SJCRH30 (cell line): Measurements from ENCODE around the gene WLS. TPM values are rescaled to one million over a fixed set of nuclear protein-coding genes. Genes with fewer than 3 reads are reported as not detected.

Source experiments
- DNase-seq, 2 experiments: peaks; one replicate each; pipeline ENCODE4 v3.0.0-alpha.2; 2015 to 2020
- H3K27ac ChIP-seq: fragments of 250-450 bp; sonication (Bioruptor Pico); 2 replicates; pipeline ENCODE4 v1.5.1; 2020; ENCODE audit warnings: mild to moderate bottlenecking, moderate library complexity
- H3K27me3 ChIP-seq: fragments of 250-450 bp; sonication (Bioruptor Pico); 2 replicates; pipeline ENCODE4 v1.5.1; 2020; ENCODE audit warnings: mild to moderate bottlenecking, moderate library complexity
- H3K36me3 ChIP-seq: fragments of 250-450 bp; sonication (Bioruptor Pico); 2 replicates; pipeline ENCODE4 v1.5.1; 2020; ENCODE audit warnings: mild to moderate bottlenecking, moderate library complexity
- H3K4me1 ChIP-seq: fragments of 250-450 bp; sonication (Bioruptor Pico); 2 replicates; pipeline ENCODE4 v1.5.1; 2020; ENCODE audit warnings: mild to moderate bottlenecking, moderate library complexity
- H3K4me3 ChIP-seq: fragments of 250-450 bp; sonication (Bioruptor Pico); 2 replicates; pipeline ENCODE4 v1.5.1; 2020; ENCODE audit warnings: mild to moderate bottlenecking, moderate library complexity
- H3K9me3 ChIP-seq: fragments of 250-450 bp; sonication (Bioruptor Pico); replicated peaks from 2 replicates; pipeline ENCODE4 v1.5.1; 2020; ENCODE audit warnings: mild to moderate bottlenecking, moderate library complexity
- total RNA-seq: library from RNA; depleted of rRNA; stranded (reverse); fragments of >200 nt; shearing (Covaris generic); gene quantifications from 2 replicates; pipeline ENCODE4 v1.2.3, GENCODE V29; 2014

Gene WLS
- total RNA-seq, 1 experiment from 2014 or later = 43.2 TPM

DNA sequence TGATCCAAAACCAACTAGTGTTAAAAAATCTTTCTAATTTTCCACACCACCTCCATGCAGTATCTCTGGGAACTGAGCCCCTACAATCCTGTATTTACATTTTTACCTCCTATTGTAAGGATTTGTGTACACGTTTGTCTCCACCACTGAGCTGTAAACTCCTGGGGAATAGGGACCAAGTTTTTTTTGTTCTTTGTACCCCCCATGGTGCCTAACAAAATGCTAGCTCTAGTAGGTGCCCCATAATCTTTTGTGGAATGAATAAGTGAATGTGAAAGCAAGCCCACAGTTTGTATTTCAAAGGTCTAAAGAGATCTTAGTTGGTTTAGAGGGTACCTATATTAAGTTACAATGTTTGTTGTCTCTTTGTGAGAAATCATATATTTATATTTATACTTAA is 879 bp upstream of the WLS start:
- Histone ChIP-seq H3K4me3 (peak overlapping the region; percentile 74), H3K27ac (peak overlapping the region; percentile 66; the same call in 1 of the 2 replicates)
- DNase-seq = no peak

DNA sequence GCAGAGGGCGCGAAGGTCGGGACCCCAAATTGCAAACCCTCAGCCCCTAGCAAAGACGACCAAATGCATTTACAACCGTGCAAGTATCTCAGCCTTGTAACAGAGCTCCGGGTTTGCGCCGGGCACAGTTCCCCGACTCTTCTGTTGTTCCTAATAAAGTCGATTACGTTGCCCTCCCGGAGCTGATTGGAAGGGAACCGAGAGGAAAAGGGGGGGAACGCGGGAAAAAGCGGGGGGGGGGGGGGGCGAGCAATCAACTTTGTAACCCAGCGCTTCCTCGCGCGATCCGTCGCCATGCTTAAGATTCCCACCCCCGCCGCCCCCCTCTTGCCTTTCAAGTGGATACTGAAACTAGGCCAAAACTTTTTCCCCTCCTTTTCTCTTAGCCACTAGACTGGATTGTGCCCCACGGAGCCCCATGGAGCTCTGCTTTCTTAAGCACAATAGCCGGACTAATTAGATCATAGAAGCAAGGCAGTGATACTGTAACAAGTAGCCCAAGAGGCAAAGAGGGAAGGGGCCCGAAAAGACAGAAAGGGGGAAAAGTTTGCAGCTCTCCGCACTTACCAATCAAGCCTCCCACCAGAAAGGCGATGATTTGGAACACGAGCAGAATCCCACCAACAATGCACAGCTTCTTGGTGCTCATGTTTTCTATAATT is 565 bp downstream of the WLS start:
- no peaks in the 10 kb centered on the region for H3K36me3 ChIP-seq
- H3K27ac ChIP-seq = peak overlapping the region; percentile 66
- peak; percentile 66 to 71 for DNase-seq
- no peaks in the 10 kb centered on the region for H3K27me3 ChIP-seq
- no peaks in the 10 kb centered on the region for H3K9me3 ChIP-seq
- H3K4me1 ChIP-seq = peaks cover 7% of the 10 kb centered on the region
- H3K4me3 ChIP-seq = peak overlapping the region; percentile 74

More for the DNA sequence above, 879 bp upstream of the WLS start:
- H3K4me1 ChIP-seq = peaks cover 7% of the 10 kb centered on the region
- H3K27me3 ChIP-seq = no peaks in the 10 kb centered on the region
- H3K36me3 ChIP-seq = no peaks in the 10 kb centered on the region
- H3K9me3 ChIP-seq = no peaks in the 10 kb centered on the region

DNA sequence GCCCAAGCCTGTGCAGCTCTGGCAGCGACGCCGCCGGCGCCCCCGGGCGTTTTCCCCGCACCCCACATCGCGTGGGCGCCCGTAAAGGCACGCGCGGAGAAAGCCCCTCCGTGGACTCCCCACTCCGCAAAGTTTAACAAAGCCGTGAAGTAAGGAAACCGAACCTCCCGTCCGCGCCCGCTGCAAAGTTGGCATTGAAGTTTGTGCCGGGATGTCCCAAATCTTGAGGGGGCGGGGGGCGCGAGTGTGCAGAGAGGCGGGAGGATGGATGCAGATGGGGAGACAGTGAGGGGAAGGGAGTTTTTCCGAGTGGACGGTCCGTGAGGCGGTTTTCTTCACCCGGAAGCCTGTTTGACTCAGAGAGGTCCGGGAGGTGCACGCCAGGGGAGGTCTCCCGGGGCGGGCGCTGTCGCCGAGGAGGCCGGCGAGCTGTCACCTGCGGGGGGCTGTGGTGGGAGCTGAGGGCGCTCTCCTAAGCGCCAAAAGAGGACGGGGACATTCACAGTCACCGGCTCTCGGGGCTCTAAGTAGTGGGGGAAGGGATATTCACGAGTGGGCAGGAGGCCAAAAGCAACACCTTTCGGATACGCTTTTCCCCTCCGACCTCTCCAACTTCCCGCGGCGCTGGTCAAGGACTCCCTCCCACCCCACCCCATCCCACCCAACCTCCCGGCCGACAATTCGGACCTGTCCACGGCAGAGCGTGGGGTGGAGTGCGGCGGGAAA is 1.3 kb downstream of the WLS start:
- Histone ChIP-seq H3K27me3 (no peaks in the 10 kb centered on the region), H3K4me1 (peaks cover 7% of the 10 kb centered on the region), H3K9me3 (no peaks in the 10 kb centered on the region), H3K36me3 (no peaks in the 10 kb centered on the region), H3K4me3 (peak overlapping the region; percentile 74), H3K27ac (peak overlapping the region; percentile 66; the same call in 1 of the 2 replicates)
- DNase-seq = peak in 1 of 2 experiments; percentile 30

DNA sequence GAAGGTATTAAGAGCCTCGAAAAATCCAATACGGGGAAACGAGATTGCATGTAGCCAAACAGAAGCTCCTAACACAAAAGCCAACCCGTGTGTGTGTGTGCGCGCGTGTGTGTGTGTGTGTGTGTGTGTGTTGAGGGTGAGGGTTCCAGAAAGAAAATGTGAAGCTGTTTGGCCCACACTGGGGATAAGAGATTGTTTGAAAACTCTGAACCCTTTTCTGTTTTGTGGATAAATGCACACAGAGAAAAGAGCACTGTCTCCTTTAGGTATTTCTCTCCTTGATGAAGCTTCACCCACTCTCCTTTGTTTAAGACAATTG is 1.9 kb downstream of the WLS start:
- Histone ChIP-seq H3K36me3 (no peaks in the 10 kb centered on the region), H3K4me3 (no peak overlapping the region), H3K27me3 (no peaks in the 10 kb centered on the region), H3K27ac (no peak overlapping the region), H3K4me1 (peaks cover 7% of the 10 kb centered on the region), H3K9me3 (no peaks in the 10 kb centered on the region)
- DNase-seq = peak in 1 of 2 experiments; percentile 9

DNA sequence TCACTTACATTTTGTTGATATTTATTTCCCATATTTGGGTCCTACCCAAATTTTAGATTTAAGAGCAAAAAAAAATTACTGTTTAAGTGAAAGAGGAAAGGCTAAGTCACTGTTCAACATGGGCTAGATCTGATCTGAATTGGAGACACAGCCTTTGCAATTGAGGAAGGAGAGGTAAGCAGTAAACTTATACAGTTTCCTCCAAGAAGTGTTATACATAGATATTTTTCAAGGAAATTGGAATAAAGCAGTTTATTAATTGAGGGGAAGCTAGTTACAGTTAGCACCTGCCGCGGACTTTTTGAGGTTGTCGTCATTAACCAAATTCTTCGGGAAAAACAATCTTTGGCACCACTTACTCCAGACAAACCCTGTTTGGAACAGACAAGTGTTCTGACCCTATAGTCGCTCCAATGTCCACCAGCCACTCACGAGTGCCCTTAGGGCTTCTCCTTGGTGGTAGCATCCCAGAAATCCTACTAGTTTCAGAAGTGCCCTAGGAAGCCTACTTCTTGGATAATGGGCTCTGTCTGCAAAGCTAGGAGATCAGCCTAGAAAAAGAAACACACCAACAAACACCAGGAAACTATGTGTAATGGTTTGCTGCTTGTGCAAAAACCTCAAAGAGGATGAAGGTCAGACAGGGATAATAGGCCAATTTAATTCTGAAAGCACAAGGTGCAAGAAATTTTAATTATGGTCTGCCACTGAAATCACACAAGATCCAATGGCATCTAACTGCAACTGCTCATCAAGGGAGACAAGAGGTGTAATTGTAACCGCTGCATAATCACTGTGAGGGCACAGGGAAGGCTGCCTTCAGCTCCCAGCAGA is 2.5 kb downstream of the WLS start:
- H3K4me1 ChIP-seq = peaks cover 7% of the 10 kb centered on the region
- no peaks in the 10 kb centered on the region for H3K9me3 ChIP-seq
- no peak overlapping the region for H3K4me3 ChIP-seq
- no peak overlapping the region for H3K27ac ChIP-seq
- DNase-seq = no peak
- no peaks in the 10 kb centered on the region for H3K36me3 ChIP-seq
- H3K27me3 ChIP-seq = no peaks in the 10 kb centered on the region

DNA sequence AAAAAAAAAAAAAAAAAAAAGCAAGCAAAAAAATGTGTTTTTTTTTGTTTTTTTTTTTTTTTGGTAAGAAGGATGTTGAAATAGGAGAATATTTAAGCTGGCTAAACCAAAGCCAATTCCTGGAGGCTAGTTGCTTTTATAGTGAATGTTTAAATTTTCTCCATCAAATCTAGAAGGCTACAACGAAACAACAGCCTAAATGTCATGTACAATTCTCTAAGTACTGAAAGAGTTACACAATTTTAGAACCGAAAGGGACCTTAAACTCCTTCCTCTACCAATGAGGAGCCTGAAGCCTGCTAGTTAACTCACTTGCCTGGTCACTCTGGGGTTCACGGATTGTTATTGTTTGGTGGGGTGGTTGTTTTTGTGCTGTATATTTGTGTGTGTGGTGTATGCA is 3.5 kb downstream of the WLS start:
- DNase-seq = no peak
- H3K9me3 ChIP-seq = no peaks in the 10 kb centered on the region
- no peak overlapping the region for H3K4me3 ChIP-seq
- H3K27ac ChIP-seq = no peak overlapping the region
- peaks cover 7% of the 10 kb centered on the region for H3K4me1 ChIP-seq
- no peaks in the 10 kb centered on the region for H3K27me3 ChIP-seq
- H3K36me3 ChIP-seq = no peaks in the 10 kb centered on the region

DNA sequence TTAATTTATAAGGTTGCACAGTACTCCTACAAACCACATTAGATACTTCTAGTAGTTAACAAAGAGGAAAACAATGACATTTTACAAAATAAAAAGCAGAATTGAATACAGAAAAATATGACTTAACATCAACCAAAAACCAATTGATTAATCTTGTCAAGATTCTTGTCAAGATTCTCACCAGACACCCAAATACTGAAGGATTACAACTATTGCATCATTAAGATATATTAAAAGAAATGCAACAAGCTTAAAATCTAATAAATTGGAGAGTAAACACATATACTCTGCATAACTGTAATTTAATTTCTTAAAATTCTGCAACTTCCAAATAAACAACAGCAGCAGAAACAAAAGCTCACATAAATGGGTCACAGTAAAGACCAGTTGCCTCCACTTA is 4.7 kb downstream of the WLS start:
- DNase-seq = no peak
- Histone ChIP-seq H3K4me1 (0 out of 2 replicates have a peak, but pooled peaks cover 2% of the 10 kb centered on the region), H3K27me3 (no peaks in the 10 kb centered on the region), H3K36me3 (no peaks in the 10 kb centered on the region), H3K4me3 (no peak overlapping the region), H3K9me3 (no peaks in the 10 kb centered on the region), H3K27ac (no peak overlapping the region)

DNA sequence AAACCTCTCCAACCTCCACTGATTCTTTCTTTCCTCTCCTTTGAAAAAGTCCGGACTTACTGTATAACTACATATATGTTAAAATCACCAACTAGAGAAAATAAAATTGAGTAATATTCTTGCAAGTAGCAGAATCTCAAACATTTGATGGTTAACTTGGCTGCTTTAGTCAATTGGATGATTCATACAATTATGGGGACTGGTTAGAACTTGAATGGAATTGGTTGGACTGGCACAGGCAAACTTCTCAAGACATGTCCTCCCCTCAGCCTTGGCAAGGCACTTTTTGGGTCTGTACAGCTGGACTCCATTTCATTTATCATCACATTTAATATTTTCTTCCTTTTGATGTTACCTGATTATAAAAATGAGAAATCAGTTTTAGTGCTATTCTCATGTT is 6.5 kb downstream of the WLS start:
- no peak for DNase-seq
- Histone ChIP-seq H3K9me3 (no peaks in the 10 kb centered on the region), H3K27me3 (no peaks in the 10 kb centered on the region), H3K27ac (no peak overlapping the region), H3K4me1 (0 out of 2 replicates have a peak, but pooled peaks cover 2% of the 10 kb centered on the region), H3K36me3 (no peaks in the 10 kb centered on the region), H3K4me3 (no peak overlapping the region)

DNA sequence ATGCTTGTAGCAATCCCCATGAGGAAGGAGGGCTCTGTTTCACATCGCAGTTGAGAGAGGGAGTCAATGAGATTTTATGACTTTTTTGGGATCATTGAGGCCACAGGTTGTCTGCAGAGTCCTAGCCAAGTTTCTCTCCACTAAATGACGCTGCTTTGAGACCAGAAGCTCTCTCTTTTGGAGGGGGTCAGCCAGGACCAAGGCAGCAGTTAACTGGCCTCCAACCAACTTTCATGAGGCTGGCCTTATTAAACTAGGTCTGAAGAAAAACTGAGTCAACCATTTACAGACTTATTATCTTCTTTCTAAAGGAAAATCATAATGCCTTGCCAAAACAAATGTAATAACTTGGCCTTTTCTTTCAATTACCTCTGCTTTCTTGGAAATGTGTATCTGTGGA is 8.6 kb downstream of the WLS start:
- Histone ChIP-seq H3K9me3 (no peaks in the 10 kb centered on the region), H3K36me3 (no peaks in the 10 kb centered on the region), H3K27ac (no peak overlapping the region), H3K4me1 (no peaks in the 10 kb centered on the region), H3K27me3 (no peaks in the 10 kb centered on the region), H3K4me3 (no peak overlapping the region)
- DNase-seq = no peak

DNA sequence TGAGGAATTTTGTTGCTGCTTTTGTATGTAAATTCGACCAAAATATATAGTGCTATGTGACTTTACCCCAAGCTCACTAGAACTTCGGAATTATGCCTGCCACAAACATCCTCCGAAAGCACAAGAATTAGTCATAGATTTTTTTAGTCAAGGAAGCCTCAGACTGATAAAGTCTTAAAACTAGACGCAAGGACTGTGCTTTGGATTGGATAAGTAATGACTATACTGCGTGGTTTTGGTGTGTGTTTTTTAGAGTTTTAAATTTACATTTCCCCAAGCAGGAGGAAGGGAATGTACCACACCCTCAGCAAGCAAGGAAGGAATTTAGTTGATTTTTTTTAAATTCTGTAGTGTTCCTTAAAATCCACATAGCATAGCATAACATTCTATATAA is 10.3 kb downstream of the WLS start:
- Histone ChIP-seq H3K9me3 (no peaks in the 10 kb centered on the region), H3K36me3 (no peaks in the 10 kb centered on the region), H3K4me3 (no peak overlapping the region), H3K27ac (no peak overlapping the region), H3K27me3 (no peaks in the 10 kb centered on the region), H3K4me1 (no peaks in the 10 kb centered on the region)
- DNase-seq = no peak

DNA sequence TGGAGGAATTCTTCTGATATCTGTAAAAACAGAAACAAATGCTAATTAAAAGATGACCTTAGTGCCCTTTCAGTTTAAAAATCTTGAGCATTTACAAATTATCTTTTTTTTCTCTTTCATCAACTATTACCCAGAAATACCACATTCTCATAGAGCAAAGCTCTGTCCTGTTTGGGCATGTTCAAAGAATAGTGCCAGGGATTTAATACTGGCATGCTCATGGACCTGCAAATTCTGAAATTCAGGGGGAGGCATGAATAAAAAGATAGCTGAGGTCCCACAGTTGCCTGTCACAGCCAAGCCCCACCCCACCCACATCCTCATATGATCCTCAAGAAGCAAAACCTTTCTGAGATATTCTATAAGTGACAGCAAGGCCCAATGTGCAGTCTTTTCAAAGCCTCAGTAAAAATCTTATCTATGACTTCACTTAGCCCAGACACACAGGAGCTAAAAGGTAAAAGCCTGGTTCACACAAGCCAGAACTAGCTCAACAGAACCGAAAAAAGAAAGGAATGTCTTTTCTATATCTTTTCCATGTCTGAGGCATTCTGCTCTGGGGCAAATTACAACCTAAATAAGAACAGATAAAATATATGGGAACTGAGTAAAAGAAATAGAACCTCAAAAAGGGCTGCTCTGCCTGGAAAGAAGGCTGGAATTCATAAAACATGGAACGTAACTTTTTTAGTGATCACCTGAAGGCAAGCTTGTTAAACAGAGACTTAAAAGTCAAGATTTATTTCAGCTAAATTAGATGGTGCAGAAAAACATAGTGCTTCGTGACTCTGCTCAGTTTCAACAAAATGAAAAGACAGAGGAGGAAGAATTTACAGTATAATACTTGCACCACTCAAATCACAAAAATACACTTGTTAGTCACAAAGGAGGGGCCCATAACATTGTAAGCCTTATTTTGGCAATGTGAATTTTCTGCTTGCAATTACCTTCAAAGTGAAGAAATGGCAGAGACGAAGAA is 11.0 kb downstream of the WLS start:
- no peak for DNase-seq
- H3K36me3 ChIP-seq = no peaks in the 10 kb centered on the region
- no peak overlapping the region for H3K4me3 ChIP-seq
- H3K27me3 ChIP-seq = no peaks in the 10 kb centered on the region
- no peak overlapping the region for H3K27ac ChIP-seq
- no peaks in the 10 kb centered on the region for H3K9me3 ChIP-seq
- no peaks in the 10 kb centered on the region for H3K4me1 ChIP-seq

DNA sequence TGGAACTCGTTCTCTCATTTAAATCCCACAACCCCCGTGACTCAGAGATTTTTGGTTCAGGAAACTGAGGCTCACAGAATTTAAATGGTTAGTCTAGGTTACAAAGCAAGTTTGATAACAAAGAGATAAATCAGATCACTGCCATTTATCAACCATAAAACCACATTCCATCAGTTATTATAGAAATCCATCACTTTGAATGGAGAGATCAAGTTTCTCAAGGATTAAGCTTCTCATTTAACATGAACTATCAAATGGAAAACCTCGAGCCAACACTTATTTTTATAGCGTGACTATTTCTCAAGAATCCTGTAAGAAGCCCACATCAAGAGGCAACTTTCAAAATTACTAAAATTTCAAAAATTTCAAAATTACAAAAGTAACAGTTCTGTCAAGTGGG is 11.9 kb downstream of the WLS start:
- no peaks in the 10 kb centered on the region for H3K4me1 ChIP-seq
- no peak overlapping the region for H3K27ac ChIP-seq
- no peaks in the 10 kb centered on the region for H3K36me3 ChIP-seq
- H3K4me3 ChIP-seq = no peak overlapping the region
- DNase-seq = no peak
- H3K9me3 ChIP-seq = no peaks in the 10 kb centered on the region
- no peaks in the 10 kb centered on the region for H3K27me3 ChIP-seq

DNA sequence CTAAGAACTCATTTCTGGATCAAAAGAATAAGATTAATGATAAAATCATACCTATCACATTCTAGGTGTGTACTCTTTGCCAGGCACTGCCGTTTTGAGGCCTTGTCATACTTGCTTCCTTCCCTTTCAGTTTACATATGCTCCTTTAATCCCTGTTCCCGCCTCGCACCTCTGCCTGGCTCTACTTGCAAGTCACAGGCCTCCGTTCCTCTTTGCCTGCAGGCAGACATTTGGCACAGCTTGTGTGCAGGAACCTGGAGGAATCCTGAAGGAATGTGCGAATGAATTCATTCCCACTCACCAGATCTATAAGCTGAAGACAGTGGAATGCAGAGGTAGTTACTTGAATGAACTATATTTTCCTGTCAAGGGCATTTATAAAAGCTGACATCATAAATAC is 13.8 kb downstream of the WLS start:
- Histone ChIP-seq H3K9me3 (no peaks in the 10 kb centered on the region), H3K4me3 (no peak overlapping the region), H3K36me3 (no peaks in the 10 kb centered on the region), H3K27ac (no peak overlapping the region), H3K27me3 (no peaks in the 10 kb centered on the region), H3K4me1 (no peaks in the 10 kb centered on the region)
- DNase-seq = no peak

DNA sequence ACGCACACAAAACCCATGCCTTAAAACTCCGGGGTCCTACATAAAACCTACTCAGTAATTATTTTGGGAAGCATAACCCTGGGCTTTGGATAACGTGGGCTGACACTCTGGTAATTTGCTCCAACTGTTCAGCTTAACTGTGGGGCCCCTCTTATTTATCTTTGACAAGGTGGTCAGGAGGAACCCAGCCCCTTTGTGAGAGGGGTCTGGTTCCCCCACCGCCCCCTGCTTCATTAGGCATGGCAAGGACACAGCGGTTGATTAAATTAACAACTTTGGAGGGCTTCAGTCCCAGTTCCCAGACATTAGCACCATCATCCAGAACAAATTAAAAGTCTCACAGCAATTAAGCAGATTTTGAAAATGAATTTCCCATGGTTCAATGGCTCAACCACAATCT is 14.7 kb downstream of the WLS start:
- Histone ChIP-seq H3K9me3 (no peaks in the 10 kb centered on the region), H3K27me3 (no peaks in the 10 kb centered on the region), H3K4me1 (no peaks in the 10 kb centered on the region), H3K4me3 (no peak overlapping the region), H3K27ac (no peak overlapping the region), H3K36me3 (no peaks in the 10 kb centered on the region)
- no peak for DNase-seq
